Measurements from ENCODE around the gene CARNS1. TPM values are rescaled to one million over a fixed set of nuclear protein-coding genes. Genes with fewer than 3 reads are reported as not detected.
A peak's percentile ranks its signal among the peaks of the same experiment; 100 is the strongest.
"Not testable (repeated sequence)": the region's sequence is repeated elsewhere in the genome, so short reads cannot be mapped to it uniquely, and the experiment has no call there.

CARNS1 gene
- total RNA-seq, 4 donors from 2014 or later, result 0.30 to 1.5 (median 1.0) TPM

DNA sequence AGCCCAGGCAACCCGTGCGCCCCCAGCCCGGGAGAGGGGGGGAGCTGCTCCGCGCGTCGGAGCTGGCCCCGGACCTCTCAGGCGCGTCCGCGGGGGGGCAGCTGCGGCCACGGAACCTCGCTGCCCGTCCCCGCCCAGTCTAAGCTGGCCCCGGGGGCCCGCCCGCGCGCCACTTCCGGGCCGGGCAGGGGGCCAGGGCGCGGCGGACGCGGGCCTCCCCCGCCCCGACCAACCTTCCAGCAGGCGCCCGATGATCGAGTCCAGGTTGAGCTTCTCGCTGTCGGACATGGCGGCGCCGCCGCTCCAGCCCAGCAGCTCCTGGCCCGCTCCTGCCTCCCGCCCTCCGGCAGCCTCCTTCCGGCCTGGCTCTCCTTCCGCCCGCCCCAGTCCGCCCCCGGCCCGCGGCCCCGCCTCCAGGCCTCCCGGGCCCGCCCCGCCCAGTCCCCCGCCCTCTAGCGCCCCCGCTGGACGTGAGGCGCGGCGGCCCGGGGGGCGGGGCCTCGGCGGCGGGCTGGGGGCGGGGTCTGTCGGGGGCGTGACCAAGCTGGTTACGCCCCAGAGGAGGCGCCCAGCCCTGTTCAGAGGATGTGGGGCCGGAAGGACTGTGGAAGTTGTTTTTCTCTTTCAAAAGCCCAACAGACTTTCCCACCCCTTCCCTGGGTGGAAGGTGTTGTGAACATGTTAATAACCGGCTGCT lies 13.8 kb upstream of the CARNS1 start, which contains the start of gene PPP1CA:
Gene PPP1CA, minus strand, starts transcription at position 364 of the 697 bp plus-strand sequence. Its CDS starts 76 bp downstream, at position 288.
- TF ChIP-seq, protein P1, sequence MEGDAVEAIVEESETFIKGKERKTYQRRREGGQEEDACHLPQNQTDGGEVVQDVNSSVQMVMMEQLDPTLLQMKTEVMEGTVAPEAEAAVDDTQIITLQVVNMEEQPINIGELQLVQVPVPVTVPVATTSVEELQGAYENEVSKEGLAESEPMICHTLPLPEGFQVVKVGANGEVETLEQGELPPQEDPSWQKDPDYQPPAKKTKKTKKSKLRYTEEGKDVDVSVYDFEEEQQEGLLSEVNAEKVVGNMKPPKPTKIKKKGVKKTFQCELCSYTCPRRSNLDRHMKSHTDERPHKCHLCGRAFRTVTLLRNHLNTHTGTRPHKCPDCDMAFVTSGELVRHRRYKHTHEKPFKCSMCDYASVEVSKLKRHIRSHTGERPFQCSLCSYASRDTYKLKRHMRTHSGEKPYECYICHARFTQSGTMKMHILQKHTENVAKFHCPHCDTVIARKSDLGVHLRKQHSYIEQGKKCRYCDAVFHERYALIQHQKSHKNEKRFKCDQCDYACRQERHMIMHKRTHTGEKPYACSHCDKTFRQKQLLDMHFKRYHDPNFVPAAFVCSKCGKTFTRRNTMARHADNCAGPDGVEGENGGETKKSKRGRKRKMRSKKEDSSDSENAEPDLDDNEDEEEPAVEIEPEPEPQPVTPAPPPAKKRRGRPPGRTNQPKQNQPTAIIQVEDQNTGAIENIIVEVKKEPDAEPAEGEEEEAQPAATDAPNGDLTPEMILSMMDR (IDR thresholded peaks at IDR 0.05), result no peak
- TF ChIP-seq POLR2A (IDR thresholded peaks at IDR 0.05), result no peak
- peak within 1 kb of the TSS; percentile 92 for H3K4me3 ChIP-seq (ENCODE audit: low read depth, poor library complexity, severe bottlenecking)
- peak; percentile 87 to 97 for DNase-seq (ENCODE audit: low spot score in 2 of 2)
- intact Hi-C loops (cut with DNase I; ENCODE audit: low total_unique reads), result no loop called here
- WGBS, 2 donors, result 0 to 3% methylated on average over 21 to 32 of the region's 73 CpGs

- WGBS, 2 donors, result 36 to 41% methylated on average over 19 of the region's 19 CpGs
- H3K4me3 ChIP-seq (ENCODE audit: low read depth, poor library complexity, severe bottlenecking); DNase-seq (ENCODE audit: low spot score in 2 of 2); intact Hi-C loops (cut with DNase I; ENCODE audit: low total_unique reads): not testable (repeated sequence)
These were observed 13.2 kb upstream of the CARNS1 start for GRCh38 chr11:67402192-67402839.

- H3K4me3 ChIP-seq (ENCODE audit: low read depth, poor library complexity, severe bottlenecking); intact Hi-C loops (cut with DNase I; ENCODE audit: low total_unique reads); DNase-seq (ENCODE audit: low spot score in 2 of 2): not testable (repeated sequence)
- 94 to 96% methylated on average over 9 of the region's 9 CpGs for WGBS, 2 donors
These were observed 12.4 kb upstream of the CARNS1 start for GRCh38 chr11:67403085-67403484.

DNA sequence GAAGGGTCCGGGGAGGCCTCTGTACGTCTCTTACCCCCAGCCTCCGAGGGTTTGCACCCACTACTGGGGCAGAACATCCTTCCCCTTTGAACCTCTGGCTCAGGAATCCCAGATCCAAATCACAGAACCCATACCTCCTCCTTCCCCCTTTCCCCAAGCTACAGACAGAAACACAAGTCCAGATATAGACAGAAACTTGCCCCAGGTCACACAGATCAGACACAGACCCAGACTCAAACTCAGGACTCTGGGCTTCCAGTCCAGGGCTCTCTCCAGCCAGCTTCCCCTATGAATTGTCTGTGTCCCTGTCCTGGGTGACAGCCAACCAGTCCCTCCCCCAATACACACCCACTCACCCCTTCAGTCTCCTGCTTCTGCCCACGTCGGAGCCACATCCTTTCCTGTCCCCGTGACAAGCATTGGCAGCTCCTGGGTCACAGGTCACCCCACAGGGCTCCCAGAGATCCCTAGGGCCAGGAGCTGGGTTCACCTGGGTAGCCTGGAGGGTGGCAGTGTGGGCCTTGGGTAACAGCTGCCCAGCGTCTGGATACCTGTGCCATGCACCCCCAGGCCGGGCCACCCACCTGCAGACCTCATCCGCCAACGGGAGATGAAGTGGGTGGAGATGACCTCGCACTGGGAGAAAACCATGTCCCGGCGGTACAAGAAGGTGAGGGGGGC lies 10.8 kb upstream of the CARNS1 start:
- intact Hi-C loops (cut with DNase I; ENCODE audit: low total_unique reads), result no loop called here

GRCh38 chr11:67405196-67405567 lies 10.3 kb upstream of the CARNS1 start:
- intact Hi-C loops (cut with DNase I; ENCODE audit: low total_unique reads), result no loop called here
- H3K4me3 ChIP-seq (ENCODE audit: low read depth, poor library complexity, severe bottlenecking), result no peak overlapping the region
- 81 to 88% methylated on average over 6 of the region's 6 CpGs for WGBS, 2 donors

More for the DNA sequence above, 10.8 kb upstream of the CARNS1 start:
- H3K4me3 ChIP-seq (ENCODE audit: low read depth, poor library complexity, severe bottlenecking), result no peak overlapping the region
- no peak for DNase-seq (ENCODE audit: low spot score in 2 of 2)
- 57 to 72% methylated on average over 9 to 12 of the region's 13 CpGs for WGBS, 2 donors
- TF ChIP-seq, protein P1 (IDR thresholded peaks at IDR 0.05), result no peak
- no peak for TF ChIP-seq POLR2A (IDR thresholded peaks at IDR 0.05)

DNA sequence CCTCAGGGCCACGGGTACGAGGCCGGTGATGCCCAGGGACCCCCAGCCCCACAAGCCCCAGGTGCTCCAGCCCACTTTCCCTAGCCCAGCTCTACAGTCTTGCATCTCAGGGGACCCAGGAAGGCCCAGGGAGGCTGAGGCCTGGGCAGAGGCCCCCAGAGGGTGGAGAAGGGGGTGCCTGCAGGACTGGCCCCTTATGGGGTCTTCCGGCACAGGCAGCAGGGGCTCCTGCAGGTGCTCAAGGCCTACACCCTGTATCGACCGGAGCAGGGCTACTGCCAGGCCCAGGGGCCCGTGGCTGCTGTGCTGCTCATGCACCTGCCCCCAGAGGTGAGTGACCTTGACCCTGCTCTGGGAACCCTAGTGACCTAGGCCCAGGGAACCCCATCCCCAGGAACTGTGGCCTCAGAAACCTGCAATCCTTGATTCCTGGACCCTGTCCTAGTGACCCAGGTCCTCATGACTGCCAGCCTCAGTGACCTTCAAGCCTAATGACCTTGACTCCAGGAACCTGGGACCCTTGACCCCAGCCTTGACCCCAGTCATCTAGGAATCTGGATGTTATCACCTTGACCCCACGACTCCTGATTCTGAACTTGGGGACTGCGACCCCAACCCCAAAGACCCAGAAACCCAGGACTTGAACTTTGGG lies 9.7 kb upstream of the CARNS1 start:
- TF ChIP-seq POLR2A (IDR thresholded peaks at IDR 0.05), result no peak
- TF ChIP-seq, protein P1 (IDR thresholded peaks at IDR 0.05), result no peak
- no peak overlapping the region for H3K4me3 ChIP-seq (ENCODE audit: low read depth, poor library complexity, severe bottlenecking)
- DNase-seq (ENCODE audit: low spot score in 2 of 2), result no peak
- intact Hi-C loops (cut with DNase I; ENCODE audit: low total_unique reads), result no loop called here
- WGBS, 2 donors, result 92% methylated on average over 7 to 9 of the region's 9 CpGs

More at GRCh38 chr11:67405196-67405567, 10.3 kb upstream of the CARNS1 start:
- TF ChIP-seq, protein P1 (IDR thresholded peaks at IDR 0.05), result no peak
- no peak for TF ChIP-seq POLR2A (IDR thresholded peaks at IDR 0.05)
- DNase-seq (ENCODE audit: low spot score in 2 of 2), result no peak
